ENCODE measurements around the gene BMPR1A.

- TF ChIP-seq CTCF (IDR thresholded peaks at IDR 0.05) (no peak), HMGA2 (CRISPR knock-in tag; IDR thresholded peaks at IDR 0.05) (no peak), JAZF1 (CRISPR knock-in tag; IDR thresholded peaks at IDR 0.05) (no peak), MYBL2 (CRISPR knock-in tag; IDR thresholded peaks at IDR 0.05) (no peak), SP1 (CRISPR knock-in tag; conservative IDR thresholded peaks at IDR 0.05) (no peak), FOXK1 (CRISPR knock-in tag; IDR thresholded peaks at IDR 0.05) (no peak), JUN (CRISPR knock-in tag; IDR thresholded peaks at IDR 0.05) (no peak), PREB (CRISPR knock-in tag; IDR thresholded peaks at IDR 0.05; ENCODE audit: borderline replicate concordance) (no peak), ATF3 (CRISPR knock-in tag; conservative IDR thresholded peaks at IDR 0.05) (no peak), IRF1 (CRISPR knock-in tag; IDR thresholded peaks at IDR 0.05) (no peak), SMAD4 (CRISPR knock-in tag; IDR thresholded peaks at IDR 0.05) (no peak), ZBTB43 (CRISPR knock-in tag; IDR thresholded peaks at IDR 0.05) (no peak), OVOL2 (CRISPR knock-in tag; IDR thresholded peaks at IDR 0.05; ENCODE audit: borderline replicate concordance) (no peak), USF2 (CRISPR knock-in tag; IDR thresholded peaks at IDR 0.05) (no peak)
Observed at GRCh38 chr10:86876748-86877147, 120.3 kb downstream of the BMPR1A start.
